GM12878 (cell line): ENCODE measurements around the gene EMX1. TPM values are rescaled to one million over a fixed set of nuclear protein-coding genes. Genes with fewer than 3 reads are reported as not detected.

Source experiments
- ATAC-seq: fragments of 200-7000 bp; cut with Tn5 transposase; 3 replicates; pipeline ENCODE4 v1.9.1; 2020; ENCODE audit warnings: mild to moderate bottlenecking, moderate library complexity
- BruUV-seq: library from RNA; stranded (reverse); fragments of 400-500 nt; replicated peaks from 2 replicates; lab custom pipeline; 2021; lab: Mats Ljungman, UMichigan
- CTCF ChIA-PET: fragments of 300-600 bp; sonication (Branson Sonifier 250); formaldehyde crosslinking; extraction: SDS; loops from one replicate; lab custom pipeline; 2021; ENCODE audit warnings: inconsistent platforms; lab: Yijun Ruan, JAX
- POLR2A ChIA-PET: fragments of 350-600 bp; formaldehyde crosslinking; extraction: SDS; loops from one replicate; lab custom pipeline; 2021; ENCODE audit warnings: inconsistent platforms; lab: Charles Lee
- RAD21 ChIA-PET: fragments of 300-600 bp; sonication (Branson Sonifier 250); formaldehyde crosslinking; loops from one replicate; lab custom pipeline; 2023; ENCODE audit warnings: antibody characterized with exemption; ENCODE audit not compliant: unreplicated experiment; lab: Charles Lee
- SMC1A ChIA-PET: fragments of 300-600 bp; sonication (Branson Sonifier 250); formaldehyde crosslinking; loops from one replicate; lab custom pipeline; 2023; ENCODE audit not compliant: unreplicated experiment, uncharacterized antibody; lab: Charles Lee
- DNase-seq: peaks from one replicate; pipeline ENCODE4 v3.0.0-alpha.2; 2011; ENCODE audit warnings: low read depth, low spot score
- FAIRE-seq: peaks from 3 replicates; lab custom pipeline; 2011; peaks lifted over from hg19 to GRCh38; lab: Jason Lieb, UNC
- H2AFZ ChIP-seq: 2 replicates; pipeline ENCODE4 v1.6.0; 2011; ENCODE audit warnings: low read depth, low read length, control low read depth; ENCODE audit not compliant: control insufficient read depth
- H3K27ac ChIP-seq: 2 replicates; pipeline ENCODE4 v1.5.1; 2011; ENCODE audit warnings: control low read depth; ENCODE audit not compliant: control insufficient read depth, insufficient read depth
- H3K27me3 ChIP-seq, 2 experiments: replicated peaks in 1 of 2; 2 replicates each; pipeline versions ENCODE4 v1.6.0 to v1.6.1; 2011; ENCODE audit warnings: low read length in 1 of 2; ENCODE audit not compliant: control insufficient read depth in 2 of 2, insufficient read depth in 2 of 2
- H3K36me3 ChIP-seq, 2 experiments: 2 replicates each; pipeline ENCODE4 v1.5.1; 2011; ENCODE audit warnings: low read length in 1 of 2; ENCODE audit not compliant: control insufficient read depth in 2 of 2, insufficient read depth in 2 of 2
- H3K4me1 ChIP-seq: 2 replicates; pipeline ENCODE4 v1.6.1; 2011; ENCODE audit warnings: mild to moderate bottlenecking, low read length, moderate library complexity, mixed read lengths; ENCODE audit not compliant: control insufficient read depth, insufficient read depth
- H3K4me2 ChIP-seq: 2 replicates; pipeline ENCODE4 v1.6.0; 2011; ENCODE audit warnings: control low read depth; ENCODE audit not compliant: control insufficient read depth, insufficient read depth
- H3K4me3 ChIP-seq: fragments of 200-600 bp; sonication (generic); 2 replicates; pipeline ENCODE4 v1.5.1; 2016
- H3K79me2 ChIP-seq: 2 replicates; pipeline ENCODE4 v1.6.0; 2011; ENCODE audit warnings: low read length; ENCODE audit not compliant: control insufficient read depth, insufficient read depth
- H3K9ac ChIP-seq: 2 replicates; pipeline ENCODE4 v1.8.0; 2011; ENCODE audit warnings: low read length, control low read depth, mixed read lengths; ENCODE audit not compliant: control insufficient read depth, insufficient read depth
- H3K9me3 ChIP-seq: replicated peaks from 3 replicates; pipeline ENCODE4 v1.5.1; 2011; ENCODE audit warnings: mild to moderate bottlenecking, low read length; ENCODE audit not compliant: control insufficient read depth, insufficient read depth
- H4K20me1 ChIP-seq: 2 replicates; pipeline ENCODE4 v1.6.0; 2011; ENCODE audit not compliant: control insufficient read depth, insufficient read depth
- BHLHE40 ChIP-seq, 2 experiments: fragments of 450-650 bp in 1 of 2; IDR thresholded peaks; 2 replicates each; pipeline ENCODE4 v1.6.1; 2011 to 2017; ENCODE audit warnings: low read depth in 2 of 2, borderline replicate concordance in 1 of 2, improper control_type of control experiment in 1 of 2, low read length in 1 of 2, mild to moderate bottlenecking in 1 of 2
- CBX5 ChIP-seq: sonication (generic); IDR thresholded peaks from 2 replicates; pipeline ENCODE4 v1.6.1; 2016; ENCODE audit warnings: low read depth, moderate library complexity, mild to moderate bottlenecking, inconsistent platforms
- FOXM1 ChIP-seq: IDR thresholded peaks from 2 replicates; pipeline ENCODE4 v1.6.1; 2012; ENCODE audit warnings: low read depth, mild to moderate bottlenecking, inconsistent platforms, low read length, moderate library complexity
- IRF4 ChIP-seq: IDR thresholded peaks from 2 replicates; pipeline ENCODE4 v1.6.1; 2011; ENCODE audit warnings: low read depth, low read length
- MTA2 ChIP-seq: fragments of 450-650 bp; IDR thresholded peaks from 2 replicates; pipeline ENCODE4 v1.6.1; 2016; ENCODE audit warnings: low read depth, mild to moderate bottlenecking, moderate library complexity
- RELA ChIP-seq: fragments of 450-650 bp; IDR thresholded peaks from 2 replicates; pipeline ENCODE4 v1.8.0; 2014; ENCODE audit warnings: borderline replicate concordance; ENCODE audit not compliant: partially characterized antibody
- SIX5 ChIP-seq: IDR thresholded peaks from 2 replicates; pipeline ENCODE4 v1.6.1; 2011; ENCODE audit warnings: mild to moderate bottlenecking, low read depth, low read length, moderate library complexity; ENCODE audit not compliant: severe bottlenecking
- SMC3 ChIP-seq: IDR thresholded peaks from 2 replicates; pipeline ENCODE4 v1.6.1; 2011; ENCODE audit warnings: low read length, improper control_type of control experiment, borderline replicate concordance
- SREBF2 ChIP-seq: IDR thresholded peaks from 2 replicates; pipeline ENCODE4 v1.6.1; 2012; ENCODE audit warnings: mild to moderate bottlenecking, low read length
- SUPT20H ChIP-seq: IDR thresholded peaks from 2 replicates; pipeline ENCODE4 v1.6.1; 2011; ENCODE audit warnings: low read depth, mild to moderate bottlenecking, low read length, moderate library complexity, borderline replicate concordance; ENCODE audit not compliant: control insufficient read depth
- ZNF217 ChIP-seq: fragments of 450-650 bp; IDR thresholded peaks from 2 replicates; pipeline ENCODE4 v1.6.1; 2017; ENCODE audit warnings: antibody characterized with exemption, mild to moderate bottlenecking
- WGBS: methylation state at CpG from one replicate; pipeline ENCODE4 v1.1.6; 2016; ENCODE audit warnings: low lambda C conversion rate; ENCODE audit not compliant: insufficient replicate concordance, insufficient coverage; ENCODE audit errors: missing lambda C conversion rate; 5-methylcytosine and 5-hydroxymethylcytosine counted together
- in situ Hi-C: fragments of 300-500 bp; cut with MboI; formaldehyde crosslinking; loops from 9 replicates; pipeline ENCODE4 v1.14.3; 2018; ENCODE audit warnings: mixed read lengths
- intact Hi-C: fragments of 100-400 bp; cut with micrococcal nuclease; formaldehyde crosslinking; loops from one replicate; pipeline ENCODE4 v1.14.2; 2022; ENCODE audit not compliant: unreplicated experiment
- polyA plus RNA-seq, 11 experiments: library from polyadenylated mRNA; depleted of rRNA in 4 of 11; unstranded in 6 of 11; stranded (reverse) in 5 of 11; fragments of >200 nt; fragmentation: Nextera tagmentation in 4 of 11; fragmentation: Illumina TruSeq in 1 of 11; extraction: Ambion mirVana in 4 of 11; extraction: Trizol in 1 of 11; gene quantifications; 1 replicate in 1 of 11; 2 replicates in 10 of 11; pipeline versions ENCODE4 v1.2.1 to v1.2.3, GENCODE V29; 2011 to 2016; ENCODE audit warnings: inconsistent platforms in 2 of 11, missing spikeins in 2 of 11, low read depth in 1 of 11
- total RNA-seq, 4 experiments: library from RNA; depleted of rRNA in 3 of 4; stranded (reverse); fragments of >200 nt in 3 of 4; fragmentation: Illumina TruSeq in 1 of 4; extraction: Trizol in 1 of 4; gene quantifications; 2 replicates each; pipeline versions ENCODE4 v1.2.1 to v1.2.3, GENCODE V29; 2013 to 2021
- TF ChIP-seq, protein P1 (sequence below): fragments of 450-650 bp; conservative IDR thresholded peaks from 2 replicates; pipeline ENCODE4 v1.6.1; 2017; ENCODE audit warnings: mild to moderate bottlenecking, moderate library complexity
- TF ChIP-seq, protein P2 (sequence below), 3 experiments: IDR thresholded peaks in 2 of 3; conservative IDR thresholded peaks in 1 of 3; 2 replicates each; pipeline ENCODE4 v1.5.1; 2011; ENCODE audit warnings: low read depth in 3 of 3, low read length in 3 of 3, mild to moderate bottlenecking in 3 of 3, control low read depth in 2 of 3, moderate library complexity in 2 of 3, inconsistent platforms in 1 of 3, mixed read lengths in 1 of 3; ENCODE audit not compliant: control insufficient read depth in 2 of 3, insufficient read depth in 1 of 3; ENCODE audit errors: extremely low read depth in 1 of 3
- TF ChIP-seq, protein P3 (sequence below): fragments of 150-350 bp; IDR thresholded peaks from 2 replicates; pipeline ENCODE4 v1.6.1; 2016; ENCODE audit warnings: low read depth, low read length
- TF ChIP-seq, protein P4 (sequence below): IDR thresholded peaks from 2 replicates; pipeline ENCODE4 v1.6.1; 2011; ENCODE audit warnings: borderline replicate concordance, low read depth, mild to moderate bottlenecking, moderate library complexity, low read length; ENCODE audit not compliant: insufficient read depth, poor library complexity, severe bottlenecking

Gene EMX1
- total and polyA plus RNA-seq, 10 of the 15 experiments (the other 5 are each of a cell fraction or from before 2014, with no cell fraction given) = 0.07 to 5.1 (median 1.2) TPM; not detected in 1

DNA sequence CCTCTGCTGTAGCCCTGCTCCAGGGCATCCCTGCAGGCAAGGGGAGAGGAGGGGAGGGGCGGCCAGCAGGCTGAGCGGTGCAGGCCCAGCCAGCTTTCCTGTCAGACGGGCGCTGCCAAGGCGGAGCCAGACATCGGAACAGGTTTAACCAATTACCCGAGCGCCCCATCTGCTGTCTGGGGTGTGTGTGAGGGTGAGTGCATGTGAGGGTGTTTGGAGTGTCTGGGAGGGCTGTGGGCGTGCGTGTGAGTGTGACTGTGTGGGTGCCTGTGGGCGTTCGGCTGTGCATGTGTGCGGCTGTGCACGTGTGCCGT lies 20.0 kb downstream of the EMX1 start:
- CTCF ChIA-PET = interaction anchor here (1.5 to 8.0 kb wide), 3 partner anchors 11 to 50 kb away, joined by 4 to 117 read pairs (median 6); partner anchors contain the start of gene SPR
- H3K27me3 ChIP-seq = no peaks in the 10 kb centered on the region
- POLR2A ChIA-PET = no interaction called here
- H4K20me1 ChIP-seq = no peaks in the 10 kb centered on the region; the same call in 1 of the 2 replicates
- TF ChIP-seq BHLHE40 (IDR thresholded peaks at IDR 0.05; ENCODE audit: borderline replicate concordance in 1 of 2, low read depth in 2 of 2, low read length in 1 of 2) = no peak
- TF ChIP-seq, protein P1, sequence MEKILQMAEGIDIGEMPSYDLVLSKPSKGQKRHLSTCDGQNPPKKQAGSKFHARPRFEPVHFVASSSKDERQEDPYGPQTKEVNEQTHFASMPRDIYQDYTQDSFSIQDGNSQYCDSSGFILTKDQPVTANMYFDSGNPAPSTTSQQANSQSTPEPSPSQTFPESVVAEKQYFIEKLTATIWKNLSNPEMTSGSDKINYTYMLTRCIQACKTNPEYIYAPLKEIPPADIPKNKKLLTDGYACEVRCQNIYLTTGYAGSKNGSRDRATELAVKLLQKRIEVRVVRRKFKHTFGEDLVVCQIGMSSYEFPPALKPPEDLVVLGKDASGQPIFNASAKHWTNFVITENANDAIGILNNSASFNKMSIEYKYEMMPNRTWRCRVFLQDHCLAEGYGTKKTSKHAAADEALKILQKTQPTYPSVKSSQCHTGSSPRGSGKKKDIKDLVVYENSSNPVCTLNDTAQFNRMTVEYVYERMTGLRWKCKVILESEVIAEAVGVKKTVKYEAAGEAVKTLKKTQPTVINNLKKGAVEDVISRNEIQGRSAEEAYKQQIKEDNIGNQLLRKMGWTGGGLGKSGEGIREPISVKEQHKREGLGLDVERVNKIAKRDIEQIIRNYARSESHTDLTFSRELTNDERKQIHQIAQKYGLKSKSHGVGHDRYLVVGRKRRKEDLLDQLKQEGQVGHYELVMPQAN = no peak
- no peak for TF ChIP-seq SUPT20H
- TF ChIP-seq, protein P2, sequence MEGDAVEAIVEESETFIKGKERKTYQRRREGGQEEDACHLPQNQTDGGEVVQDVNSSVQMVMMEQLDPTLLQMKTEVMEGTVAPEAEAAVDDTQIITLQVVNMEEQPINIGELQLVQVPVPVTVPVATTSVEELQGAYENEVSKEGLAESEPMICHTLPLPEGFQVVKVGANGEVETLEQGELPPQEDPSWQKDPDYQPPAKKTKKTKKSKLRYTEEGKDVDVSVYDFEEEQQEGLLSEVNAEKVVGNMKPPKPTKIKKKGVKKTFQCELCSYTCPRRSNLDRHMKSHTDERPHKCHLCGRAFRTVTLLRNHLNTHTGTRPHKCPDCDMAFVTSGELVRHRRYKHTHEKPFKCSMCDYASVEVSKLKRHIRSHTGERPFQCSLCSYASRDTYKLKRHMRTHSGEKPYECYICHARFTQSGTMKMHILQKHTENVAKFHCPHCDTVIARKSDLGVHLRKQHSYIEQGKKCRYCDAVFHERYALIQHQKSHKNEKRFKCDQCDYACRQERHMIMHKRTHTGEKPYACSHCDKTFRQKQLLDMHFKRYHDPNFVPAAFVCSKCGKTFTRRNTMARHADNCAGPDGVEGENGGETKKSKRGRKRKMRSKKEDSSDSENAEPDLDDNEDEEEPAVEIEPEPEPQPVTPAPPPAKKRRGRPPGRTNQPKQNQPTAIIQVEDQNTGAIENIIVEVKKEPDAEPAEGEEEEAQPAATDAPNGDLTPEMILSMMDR (IDR thresholded peaks at IDR 0.05 in 2 of 3, conservative IDR thresholded peaks at IDR 0.05 in 1 of 3; ENCODE audit: control insufficient read depth in 2 of 3, extremely low read depth in 1 of 3, insufficient read depth in 1 of 3, low read depth in 3 of 3, low read length in 3 of 3) = no peak
- TF ChIP-seq IRF4 = no peak
- TF ChIP-seq, protein P3, sequence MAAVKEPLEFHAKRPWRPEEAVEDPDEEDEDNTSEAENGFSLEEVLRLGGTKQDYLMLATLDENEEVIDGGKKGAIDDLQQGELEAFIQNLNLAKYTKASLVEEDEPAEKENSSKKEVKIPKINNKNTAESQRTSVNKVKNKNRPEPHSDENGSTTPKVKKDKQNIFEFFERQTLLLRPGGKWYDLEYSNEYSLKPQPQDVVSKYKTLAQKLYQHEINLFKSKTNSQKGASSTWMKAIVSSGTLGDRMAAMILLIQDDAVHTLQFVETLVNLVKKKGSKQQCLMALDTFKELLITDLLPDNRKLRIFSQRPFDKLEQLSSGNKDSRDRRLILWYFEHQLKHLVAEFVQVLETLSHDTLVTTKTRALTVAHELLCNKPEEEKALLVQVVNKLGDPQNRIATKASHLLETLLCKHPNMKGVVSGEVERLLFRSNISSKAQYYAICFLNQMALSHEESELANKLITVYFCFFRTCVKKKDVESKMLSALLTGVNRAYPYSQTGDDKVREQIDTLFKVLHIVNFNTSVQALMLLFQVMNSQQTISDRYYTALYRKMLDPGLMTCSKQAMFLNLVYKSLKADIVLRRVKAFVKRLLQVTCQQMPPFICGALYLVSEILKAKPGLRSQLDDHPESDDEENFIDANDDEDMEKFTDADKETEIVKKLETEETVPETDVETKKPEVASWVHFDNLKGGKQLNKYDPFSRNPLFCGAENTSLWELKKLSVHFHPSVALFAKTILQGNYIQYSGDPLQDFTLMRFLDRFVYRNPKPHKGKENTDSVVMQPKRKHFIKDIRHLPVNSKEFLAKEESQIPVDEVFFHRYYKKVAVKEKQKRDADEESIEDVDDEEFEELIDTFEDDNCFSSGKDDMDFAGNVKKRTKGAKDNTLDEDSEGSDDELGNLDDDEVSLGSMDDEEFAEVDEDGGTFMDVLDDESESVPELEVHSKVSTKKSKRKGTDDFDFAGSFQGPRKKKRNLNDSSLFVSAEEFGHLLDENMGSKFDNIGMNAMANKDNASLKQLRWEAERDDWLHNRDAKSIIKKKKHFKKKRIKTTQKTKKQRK = no peak
- TF ChIP-seq, protein P4, sequence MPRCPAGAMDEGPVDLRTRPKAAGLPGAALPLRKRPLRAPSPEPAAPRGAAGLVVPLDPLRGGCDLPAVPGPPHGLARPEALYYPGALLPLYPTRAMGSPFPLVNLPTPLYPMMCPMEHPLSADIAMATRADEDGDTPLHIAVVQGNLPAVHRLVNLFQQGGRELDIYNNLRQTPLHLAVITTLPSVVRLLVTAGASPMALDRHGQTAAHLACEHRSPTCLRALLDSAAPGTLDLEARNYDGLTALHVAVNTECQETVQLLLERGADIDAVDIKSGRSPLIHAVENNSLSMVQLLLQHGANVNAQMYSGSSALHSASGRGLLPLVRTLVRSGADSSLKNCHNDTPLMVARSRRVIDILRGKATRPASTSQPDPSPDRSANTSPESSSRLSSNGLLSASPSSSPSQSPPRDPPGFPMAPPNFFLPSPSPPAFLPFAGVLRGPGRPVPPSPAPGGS = no peak
- TF ChIP-seq CBX5 = no peak
- TF ChIP-seq MTA2 = no peak
- no peak for TF ChIP-seq SREBF2
- TF ChIP-seq RELA = no peak
- TF ChIP-seq FOXM1 = no peak
- TF ChIP-seq SMC3 = no peak
- no peak for TF ChIP-seq ZNF217
- TF ChIP-seq SIX5 = no peak
- no peaks in the 10 kb centered on the region for H3K9me3 ChIP-seq
- no peak overlapping the region for H3K9ac ChIP-seq
- no peaks in the 10 kb centered on the region; the same call in 1 of the 2 replicates for H3K4me1 ChIP-seq
- SMC1A ChIA-PET = no interaction called here
- H3K27ac ChIP-seq = no peak overlapping the region
- no peak overlapping the region for H3K4me2 ChIP-seq
- H2AFZ ChIP-seq = no peak overlapping the region
- BruUV-seq = no TSS peak
- in situ Hi-C loops = no loop called here
- no peaks in the 10 kb centered on the region for H3K79me2 ChIP-seq
- no peak for DNase-seq
- WGBS = 50% methylated on average over 15 of the region's 15 CpGs
- intact Hi-C loops = no loop called here
- H3K36me3 ChIP-seq = no peaks in the 10 kb centered on the region
- H3K4me3 ChIP-seq = no peak overlapping the region
- RAD21 ChIA-PET = interaction anchor here (1.0 kb wide), 1 partner anchor 43 kb away, joined by 3 read pairs; no protein-coding TSS in a partner anchor
- FAIRE-seq = no peak
- ATAC-seq = no peak
